ENCODE results near the gene DPYSL5.
"Not testable (repeated sequence)": the region's sequence is repeated elsewhere in the genome, so short reads cannot be mapped to it uniquely, and the experiment has no call there.

Gene DPYSL5

GRCh38 chr2:26847655-26848335, at the start of gene DPYSL5:
Gene DPYSL5, plus strand, starts transcription at chr2:26848132. Its CDS starts 50,368 bp downstream, at chr2:26898500.
- peak; percentile 85 for DNase-seq (ENCODE audit: low read depth, low spot score)

- DNase-seq (ENCODE audit: low read depth, low spot score), result no peak
These were observed 46.6 kb upstream of the DPYSL5 start for GRCh38 chr2:26801328-26801727.

- no peak for DNase-seq (ENCODE audit: low read depth, low spot score)
These were observed 46.1 kb upstream of the DPYSL5 start for GRCh38 chr2:26801796-26802195.

- DNase-seq (ENCODE audit: low read depth, low spot score), result peak; percentile 14
These were observed 42.7 kb upstream of the DPYSL5 start for GRCh38 chr2:26805241-26805676.

GRCh38 chr2:26807788-26808460, 40.0 kb upstream of the DPYSL5 start:
- DNase-seq (ENCODE audit: low read depth, low spot score), result peak; percentile 22

- DNase-seq (ENCODE audit: low read depth, low spot score), result no peak
These were observed 38.7 kb upstream of the DPYSL5 start for GRCh38 chr2:26809211-26809610.

GRCh38 chr2:26809876-26810577, 37.9 kb upstream of the DPYSL5 start:
- DNase-seq (ENCODE audit: low read depth, low spot score), result no peak

- no peak for DNase-seq (ENCODE audit: low read depth, low spot score)
These were observed 36.7 kb upstream of the DPYSL5 start for GRCh38 chr2:26811261-26811660.

GRCh38 chr2:26811791-26812694, 35.9 kb upstream of the DPYSL5 start:
- peak; percentile 14 for DNase-seq (ENCODE audit: low read depth, low spot score)

GRCh38 chr2:26812731-26813130, 35.2 kb upstream of the DPYSL5 start:
- DNase-seq (ENCODE audit: low read depth, low spot score), result no peak

- DNase-seq (ENCODE audit: low read depth, low spot score), result not testable (repeated sequence)
These were observed 33.7 kb upstream of the DPYSL5 start for GRCh38 chr2:26814072-26814765.

- peak; percentile 74 for DNase-seq (ENCODE audit: low read depth, low spot score)
These were observed 31.0 kb upstream of the DPYSL5 start for GRCh38 chr2:26816893-26817292.

- no peak for DNase-seq (ENCODE audit: low read depth, low spot score)
These were observed 29.7 kb upstream of the DPYSL5 start for GRCh38 chr2:26818255-26818654.

- no peak for DNase-seq (ENCODE audit: low read depth, low spot score)
These were observed 29.0 kb upstream of the DPYSL5 start for GRCh38 chr2:26818972-26819371.

GRCh38 chr2:26820932-26821331, 27.0 kb upstream of the DPYSL5 start:
- DNase-seq (ENCODE audit: low read depth, low spot score), result no peak

GRCh38 chr2:26822877-26823276, 25.1 kb upstream of the DPYSL5 start:
- no peak for DNase-seq (ENCODE audit: low read depth, low spot score)

GRCh38 chr2:26838121-26838906, 9.6 kb upstream of the DPYSL5 start:
- no peak for DNase-seq (ENCODE audit: low read depth, low spot score)

- no peak for DNase-seq (ENCODE audit: low read depth, low spot score)
These were observed 6.9 kb upstream of the DPYSL5 start for GRCh38 chr2:26840937-26841610.

- DNase-seq (ENCODE audit: low read depth, low spot score), result no peak
These were observed 4.9 kb upstream of the DPYSL5 start for GRCh38 chr2:26843041-26843440.

- no peak for DNase-seq (ENCODE audit: low read depth, low spot score)
These were observed 2.9 kb upstream of the DPYSL5 start for GRCh38 chr2:26845021-26845420.

All from ELF-1 (cell line).